Neuron (in vitro differentiated cells): ENCODE data around the gene ANKRD11.

Experiments used
- H2AFZ ChIP-seq: one replicate; pipeline ENCODE4 v1.6.1; 2013; ENCODE audit warnings: low read depth, mild to moderate bottlenecking, inconsistent platforms, low read length, moderate library complexity
- H3K27me3 ChIP-seq: one replicate; pipeline ENCODE4 v1.6.1; 2013; ENCODE audit warnings: low read length; ENCODE audit not compliant: insufficient read depth
- H3K36me3 ChIP-seq: one replicate; pipeline ENCODE4 v1.6.1; 2013; ENCODE audit warnings: low read length; ENCODE audit not compliant: insufficient read depth
- H3K4me1 ChIP-seq: one replicate; pipeline ENCODE4 v1.6.1; 2013; ENCODE audit warnings: low read length; ENCODE audit not compliant: insufficient read depth
- H3K4me3 ChIP-seq: 2 replicates; pipeline ENCODE4 v1.5.1; 2013; ENCODE audit warnings: mild to moderate bottlenecking, low read length, moderate library complexity
- H3K9me3 ChIP-seq: one replicate; pipeline ENCODE4 v1.6.1; 2013; ENCODE audit warnings: low read length

The ANKRD11 gene

DNA sequence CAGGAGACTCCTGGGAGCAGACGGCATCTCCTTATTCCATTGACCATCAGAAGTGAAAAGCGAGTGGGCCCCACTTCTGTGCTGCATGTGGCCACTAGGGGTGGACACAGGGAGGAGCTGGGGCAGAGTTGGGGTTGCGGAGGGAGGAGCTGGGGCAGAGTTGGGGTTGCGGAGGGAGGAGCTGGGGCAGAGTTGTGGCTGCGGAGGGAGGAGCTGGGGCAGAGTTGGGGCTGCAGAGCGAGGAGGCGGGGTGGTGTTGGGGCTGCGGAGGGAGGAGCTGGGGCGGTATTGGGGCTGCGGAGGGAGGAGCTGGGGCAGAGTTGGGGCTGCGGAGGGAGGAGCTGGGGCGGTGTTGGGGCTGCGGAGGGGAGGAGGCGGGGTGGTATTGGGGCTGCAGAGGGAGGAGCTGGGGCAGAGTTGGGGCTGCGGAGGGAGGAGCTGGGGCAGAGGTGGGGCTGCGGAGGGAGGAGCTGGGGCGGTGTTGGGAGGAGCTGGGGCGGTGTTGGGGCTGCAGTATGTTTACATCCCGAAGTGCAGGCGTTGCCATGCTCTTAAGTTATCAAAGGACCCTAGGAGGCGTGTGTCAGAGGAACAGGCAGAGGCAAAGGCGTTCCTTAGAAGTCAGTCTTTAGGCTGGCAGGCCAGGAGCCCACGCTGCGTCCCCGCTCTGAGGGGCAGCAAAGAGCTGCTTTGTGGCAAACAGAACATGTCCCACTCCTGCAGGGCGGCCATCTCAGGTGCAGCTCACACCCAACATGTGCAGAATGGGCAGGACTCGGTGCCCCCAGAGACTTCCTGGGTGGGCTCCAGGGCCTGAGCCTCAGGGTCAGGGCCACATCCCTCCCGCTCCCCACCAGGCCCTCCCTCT is 196.9 kb downstream of the ANKRD11 start:
- H2AFZ ChIP-seq = no peak overlapping the region
- H3K27me3 ChIP-seq = no peaks in the 10 kb centered on the region
- H3K4me3 ChIP-seq = no peak overlapping the region
- no peaks in the 10 kb centered on the region for H3K9me3 ChIP-seq
- H3K4me1 ChIP-seq = peaks cover 25% of the 10 kb centered on the region
- peaks cover 15% of the 10 kb centered on the region for H3K36me3 ChIP-seq

DNA sequence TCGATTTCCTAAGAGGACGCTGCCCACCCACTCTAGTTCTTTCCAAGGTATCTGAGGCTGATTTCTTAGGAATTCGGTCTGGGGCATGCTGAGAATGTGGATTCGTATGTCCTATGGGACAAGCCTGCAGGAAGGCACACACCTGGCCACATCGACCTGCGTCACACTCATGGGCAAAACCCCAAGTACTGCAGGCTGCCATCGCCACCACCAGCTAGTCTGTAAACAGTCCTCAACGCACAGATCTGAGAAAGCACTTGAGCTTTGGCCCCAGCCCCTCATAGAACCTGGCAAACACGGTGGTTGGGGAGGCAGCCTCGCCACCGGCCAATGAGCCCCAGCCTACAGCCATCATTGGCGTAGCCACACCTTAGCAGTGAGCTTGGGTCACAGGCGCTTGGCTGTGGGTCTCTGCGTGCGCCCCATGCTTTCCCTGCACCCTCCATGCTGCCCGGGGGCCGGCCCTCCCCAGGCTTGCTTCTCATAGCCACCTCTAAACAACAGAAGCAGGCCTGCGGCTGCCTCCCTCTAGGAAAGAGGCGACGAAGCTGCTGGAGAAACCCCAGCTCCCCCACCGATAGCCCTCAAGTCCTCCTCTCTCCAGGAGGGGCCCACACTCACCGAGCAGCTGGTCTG is 197.8 kb downstream of the ANKRD11 start:
- H3K4me1 ChIP-seq = peaks cover 25% of the 10 kb centered on the region

DNA sequence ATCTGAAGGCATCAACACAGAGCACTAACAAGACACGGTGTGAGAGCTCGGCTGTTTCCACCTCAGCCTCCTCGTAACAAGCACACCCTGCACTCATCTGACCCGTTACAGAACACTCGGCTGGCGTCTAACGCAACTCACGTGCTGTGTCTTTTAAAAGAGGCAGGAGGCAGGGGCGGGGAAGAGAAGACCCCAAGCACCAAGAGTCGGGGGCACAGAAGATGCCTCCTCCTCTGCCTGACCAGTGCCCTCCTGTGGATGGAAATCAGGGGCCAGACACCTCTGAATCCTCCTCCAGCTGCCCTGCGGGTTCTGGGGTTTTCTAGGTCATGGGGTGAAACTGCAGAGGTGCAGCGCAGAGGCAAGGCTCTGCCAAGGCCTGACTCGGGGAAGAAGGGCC is 198.6 kb downstream of the ANKRD11 start:
- Histone ChIP-seq H3K36me3 (peaks cover 29% of the 10 kb centered on the region), H3K27me3 (no peaks in the 10 kb centered on the region), H3K4me1 (peaks cover 25% of the 10 kb centered on the region), H2AFZ (no peak overlapping the region), H3K9me3 (no peaks in the 10 kb centered on the region), H3K4me3 (no peak overlapping the region)

More for the DNA sequence above, 197.8 kb downstream of the ANKRD11 start:
- Histone ChIP-seq H2AFZ (no peak overlapping the region), H3K36me3 (peaks cover 25% of the 10 kb centered on the region), H3K4me3 (no peak overlapping the region), H3K27me3 (no peaks in the 10 kb centered on the region), H3K9me3 (no peaks in the 10 kb centered on the region)

DNA sequence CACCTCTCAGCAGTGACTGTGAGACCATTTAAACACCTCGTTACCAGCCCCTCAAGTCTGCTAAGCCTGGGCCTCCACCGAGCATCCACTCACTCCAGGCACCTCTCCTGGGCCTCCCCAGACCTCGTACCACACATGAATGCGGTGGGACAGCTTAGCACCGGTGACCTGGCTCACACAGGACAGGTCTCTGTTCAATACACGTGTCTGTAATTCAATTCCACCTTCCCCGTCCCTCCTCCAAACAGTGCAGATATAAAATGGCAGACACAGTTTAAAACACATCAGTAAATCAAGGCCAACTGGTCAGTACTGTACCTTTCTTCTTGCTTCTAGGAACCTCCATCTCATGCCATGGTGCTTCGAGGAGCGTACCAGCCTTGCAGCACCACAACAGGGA is 199.0 kb downstream of the ANKRD11 start:
- no peaks in the 10 kb centered on the region for H3K27me3 ChIP-seq
- H2AFZ ChIP-seq = no peak overlapping the region
- no peaks in the 10 kb centered on the region for H3K9me3 ChIP-seq
- H3K4me3 ChIP-seq = no peak overlapping the region
- peaks cover 30% of the 10 kb centered on the region for H3K36me3 ChIP-seq
- peaks cover 25% of the 10 kb centered on the region for H3K4me1 ChIP-seq

DNA sequence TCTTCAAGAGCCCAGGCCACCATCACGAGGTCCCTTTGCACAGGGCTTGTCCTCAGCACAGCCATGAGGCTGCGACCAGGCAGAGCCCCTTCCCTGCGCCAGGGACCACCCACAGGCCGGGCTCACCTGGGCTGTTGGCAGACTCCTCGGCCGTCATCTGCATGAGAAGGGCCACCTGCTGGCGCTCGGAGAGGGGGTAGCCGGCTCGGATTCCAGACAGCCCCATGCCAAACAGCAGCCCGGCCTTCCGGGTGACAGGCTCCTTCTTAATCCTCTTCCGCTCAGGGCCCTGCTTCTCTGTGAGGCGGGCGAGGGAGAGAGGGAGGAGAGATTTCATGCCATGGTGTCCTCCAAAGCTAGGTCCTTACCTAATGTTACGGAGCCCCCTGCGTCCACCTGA is 199.5 kb downstream of the ANKRD11 start:
- peaks cover 30% of the 10 kb centered on the region for H3K4me1 ChIP-seq
- peaks cover 35% of the 10 kb centered on the region for H3K36me3 ChIP-seq
- H3K9me3 ChIP-seq = no peaks in the 10 kb centered on the region
- no peak overlapping the region for H3K4me3 ChIP-seq
- no peak overlapping the region for H2AFZ ChIP-seq
- no peaks in the 10 kb centered on the region for H3K27me3 ChIP-seq

DNA sequence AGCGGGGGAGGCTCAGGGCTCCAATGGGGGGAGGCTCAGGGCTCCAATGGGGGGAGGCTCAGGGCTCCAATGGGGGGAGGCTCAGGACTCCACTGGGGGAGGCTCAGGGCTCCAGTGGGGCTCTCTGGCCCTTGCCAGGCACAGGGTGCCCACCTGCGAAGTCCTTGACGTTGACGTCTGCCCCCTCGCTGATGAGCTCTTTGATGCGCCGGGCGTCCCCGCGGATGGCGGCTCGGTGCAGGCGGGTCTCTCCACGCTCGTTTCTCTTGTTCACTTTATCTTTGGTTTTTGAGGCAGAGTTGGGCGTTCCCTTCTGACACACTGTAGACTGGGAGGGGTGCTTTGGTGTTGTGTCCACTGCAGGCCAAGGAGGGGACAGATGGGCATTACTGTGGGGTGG is 199.9 kb downstream of the ANKRD11 start:
- Histone ChIP-seq H2AFZ (no peak overlapping the region), H3K4me3 (no peak overlapping the region), H3K36me3 (peaks cover 39% of the 10 kb centered on the region), H3K4me1 (peaks cover 30% of the 10 kb centered on the region), H3K27me3 (no peaks in the 10 kb centered on the region), H3K9me3 (no peaks in the 10 kb centered on the region)

DNA sequence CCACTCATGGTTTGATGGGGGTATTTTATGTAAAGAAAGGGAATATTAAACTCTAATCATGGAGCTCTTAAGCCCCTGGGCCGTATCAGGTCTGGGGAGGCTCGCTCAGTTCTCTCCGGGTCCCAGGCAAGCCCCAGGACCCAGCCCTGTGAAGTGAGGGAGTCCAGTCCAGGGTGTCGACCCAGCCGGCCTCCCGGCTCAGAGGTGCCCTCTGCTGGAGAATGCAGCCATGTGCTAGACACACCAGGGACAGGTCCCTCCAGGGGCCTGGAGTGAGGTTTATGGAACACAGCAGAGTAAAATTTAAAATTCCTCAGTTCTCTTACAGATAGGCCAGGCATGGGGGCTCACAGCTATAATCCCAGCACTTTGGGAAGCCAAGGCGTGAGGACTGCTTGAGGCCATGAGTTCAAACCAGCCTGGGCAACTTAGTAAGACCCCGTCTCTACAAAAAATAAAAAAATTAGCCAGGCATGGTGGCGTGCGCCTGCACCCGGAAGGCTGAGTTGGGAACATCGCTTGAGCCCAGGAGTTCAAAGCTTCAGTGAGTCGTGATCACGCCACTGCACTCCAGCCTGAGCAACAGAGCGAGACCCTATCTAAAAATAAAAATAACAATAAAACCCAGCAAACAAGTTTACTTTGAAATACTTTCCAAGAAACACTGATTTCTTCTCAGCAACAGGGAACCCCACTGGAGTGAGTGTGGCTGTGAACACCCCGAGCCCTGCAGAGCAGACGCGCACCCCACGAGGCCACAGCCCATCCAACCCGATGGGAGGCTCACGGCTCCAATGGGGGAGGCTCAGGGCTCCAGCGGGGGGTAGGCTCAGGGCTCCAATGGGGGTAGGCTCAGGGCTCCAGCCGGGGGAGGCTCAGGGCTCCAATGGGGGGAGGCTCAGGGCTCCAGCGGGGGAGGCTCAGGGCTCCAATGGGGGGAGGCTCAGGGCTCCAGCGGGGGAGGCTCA is 200.6 kb downstream of the ANKRD11 start:
- Histone ChIP-seq H3K9me3 (no peaks in the 10 kb centered on the region), H2AFZ (no peak overlapping the region), H3K36me3 (peaks cover 47% of the 10 kb centered on the region), H3K4me1 (peaks cover 30% of the 10 kb centered on the region), H3K27me3 (no peaks in the 10 kb centered on the region), H3K4me3 (no peak overlapping the region)

DNA sequence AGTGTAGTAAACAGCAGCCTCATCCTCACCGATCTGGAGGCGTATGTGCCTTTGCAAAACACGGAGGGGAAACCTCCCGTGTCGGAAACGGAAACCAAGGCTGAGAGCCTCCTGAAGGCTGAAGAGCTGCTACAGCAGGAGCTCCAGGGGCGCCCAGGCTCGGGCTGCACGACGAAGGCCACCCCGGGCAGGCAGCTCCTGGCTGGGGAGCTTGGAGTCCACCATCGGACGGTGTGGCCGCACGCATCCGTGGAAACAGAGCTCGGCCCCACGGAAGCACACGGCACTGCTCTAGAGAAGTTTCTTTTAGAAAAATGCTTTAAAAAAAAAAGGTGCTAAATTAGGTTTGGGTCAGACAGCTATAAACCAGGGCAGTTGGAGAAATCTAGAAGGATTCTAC is 201.4 kb downstream of the ANKRD11 start:
- Histone ChIP-seq H2AFZ (no peak overlapping the region), H3K9me3 (no peaks in the 10 kb centered on the region), H3K27me3 (no peaks in the 10 kb centered on the region), H3K36me3 (peaks cover 54% of the 10 kb centered on the region), H3K4me1 (peaks cover 30% of the 10 kb centered on the region), H3K4me3 (no peak overlapping the region)

DNA sequence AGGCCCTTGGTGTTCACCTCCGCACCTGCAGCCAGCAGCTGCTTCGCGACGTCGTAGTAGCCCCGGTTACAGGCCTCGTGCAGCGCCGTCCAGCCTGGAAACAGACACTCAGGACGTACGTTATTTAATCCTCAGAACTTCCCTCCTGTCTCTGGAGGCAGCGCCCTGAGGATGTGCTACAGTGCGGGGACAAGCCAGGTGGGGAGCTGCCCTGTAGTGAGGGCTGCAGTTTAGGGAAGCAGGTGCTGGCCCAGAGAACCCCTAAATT is 201.8 kb downstream of the ANKRD11 start:
- Histone ChIP-seq H3K36me3 (peaks cover 59% of the 10 kb centered on the region), H3K9me3 (no peaks in the 10 kb centered on the region), H2AFZ (no peak overlapping the region), H3K27me3 (no peaks in the 10 kb centered on the region), H3K4me1 (peaks cover 30% of the 10 kb centered on the region), H3K4me3 (no peak overlapping the region)

DNA sequence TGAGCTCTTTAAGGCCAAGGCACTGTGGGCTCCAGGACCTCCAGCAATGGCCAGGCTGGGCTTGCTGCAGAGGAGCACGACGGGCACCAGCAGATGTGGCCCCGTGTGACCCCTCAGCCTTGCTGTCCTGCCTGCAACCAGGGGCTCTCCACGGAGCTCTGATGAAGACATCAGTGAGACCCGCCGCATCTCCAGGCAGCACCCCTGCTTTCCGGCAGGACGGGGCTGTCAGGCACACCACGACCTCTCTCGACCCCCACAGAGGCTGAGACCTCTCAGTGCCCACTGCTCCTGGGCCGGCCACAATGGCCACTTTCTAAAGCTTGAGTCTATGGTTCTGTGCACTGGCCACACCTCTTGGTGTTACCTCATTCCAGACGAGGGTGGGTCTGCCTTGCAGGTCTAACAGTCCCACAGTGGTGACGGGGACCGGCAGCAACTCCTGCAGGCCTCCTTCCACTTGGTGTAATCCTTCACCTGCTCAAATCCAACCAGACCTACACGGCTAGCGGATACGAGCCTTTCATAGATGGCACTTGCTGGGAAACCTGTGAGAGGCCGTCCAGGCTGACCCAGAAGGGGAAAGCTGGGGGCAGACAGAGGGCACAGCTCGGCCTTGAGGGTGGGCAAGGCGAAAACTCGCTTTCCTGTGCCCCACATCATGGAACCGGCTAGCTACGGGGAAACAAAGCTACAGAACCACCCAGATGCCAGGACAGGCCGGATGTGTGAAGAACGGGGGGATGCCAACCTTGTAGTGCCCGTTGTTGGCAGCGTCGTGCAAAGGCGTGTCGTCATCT is 202.4 kb downstream of the ANKRD11 start:
- H3K36me3 ChIP-seq = peaks cover 64% of the 10 kb centered on the region
- H3K4me3 ChIP-seq = no peak overlapping the region

DNA sequence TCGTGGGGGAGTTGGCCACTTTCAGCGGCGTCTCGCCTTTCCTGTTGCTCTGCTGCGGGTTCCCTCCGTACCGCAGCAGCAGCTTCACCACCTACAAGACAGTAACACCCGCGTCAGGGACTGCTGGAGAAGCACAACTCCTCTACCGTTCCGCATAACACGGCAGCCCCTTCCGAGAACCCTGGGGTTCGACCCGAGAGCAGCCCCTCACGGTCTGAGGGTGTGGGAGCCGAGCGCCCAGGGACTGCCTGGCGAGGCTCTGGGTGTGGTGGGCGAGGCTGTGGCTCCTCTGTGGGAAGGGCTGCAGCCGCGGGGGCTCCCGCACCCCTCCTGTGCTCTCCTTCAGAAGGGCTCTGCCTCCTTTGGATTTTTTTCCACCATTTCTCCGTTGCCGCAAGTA is 204.3 kb downstream of the ANKRD11 start:
- peaks cover 2% of the 10 kb centered on the region for H3K9me3 ChIP-seq
- no peak overlapping the region for H3K4me3 ChIP-seq
- peaks cover 77% of the 10 kb centered on the region for H3K36me3 ChIP-seq
- no peaks in the 10 kb centered on the region for H3K27me3 ChIP-seq
- no peak overlapping the region for H2AFZ ChIP-seq
- peaks cover 30% of the 10 kb centered on the region for H3K4me1 ChIP-seq

More for the DNA sequence above, 202.4 kb downstream of the ANKRD11 start:
- H3K4me1 ChIP-seq = peaks cover 30% of the 10 kb centered on the region
- no peaks in the 10 kb centered on the region for H3K27me3 ChIP-seq
- no peak overlapping the region for H2AFZ ChIP-seq
- no peaks in the 10 kb centered on the region for H3K9me3 ChIP-seq

DNA sequence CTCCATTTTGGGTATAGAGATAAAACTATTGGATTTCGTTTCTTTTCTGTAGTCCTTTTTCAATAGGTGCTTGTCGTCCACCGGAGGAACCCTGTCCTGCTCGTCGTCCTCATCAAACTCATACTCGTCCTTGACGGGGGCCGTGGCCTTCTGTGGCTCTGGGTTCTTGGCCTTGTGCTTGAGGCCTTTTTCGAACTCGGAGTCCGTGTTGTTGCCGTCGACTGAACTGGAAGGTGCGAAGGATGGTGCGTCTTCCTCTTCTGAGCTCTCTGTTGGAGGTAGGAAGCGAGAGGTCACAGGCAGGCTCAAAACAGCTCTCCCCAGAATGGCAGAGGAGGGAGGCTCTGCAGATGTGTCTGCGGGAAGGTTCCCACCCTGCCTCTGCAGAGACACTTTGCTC is 205.0 kb downstream of the ANKRD11 start:
- Histone ChIP-seq H3K36me3 (peaks cover 85% of the 10 kb centered on the region), H3K9me3 (peaks cover 2% of the 10 kb centered on the region), H3K4me3 (no peak overlapping the region), H3K4me1 (peaks cover 30% of the 10 kb centered on the region), H2AFZ (no peak overlapping the region), H3K27me3 (no peaks in the 10 kb centered on the region)
